ENCODE measurements around the gene PKDCC.
A peak's percentile ranks its signal among the peaks of the same experiment; 100 is the strongest.

Gene PKDCC, protein sequence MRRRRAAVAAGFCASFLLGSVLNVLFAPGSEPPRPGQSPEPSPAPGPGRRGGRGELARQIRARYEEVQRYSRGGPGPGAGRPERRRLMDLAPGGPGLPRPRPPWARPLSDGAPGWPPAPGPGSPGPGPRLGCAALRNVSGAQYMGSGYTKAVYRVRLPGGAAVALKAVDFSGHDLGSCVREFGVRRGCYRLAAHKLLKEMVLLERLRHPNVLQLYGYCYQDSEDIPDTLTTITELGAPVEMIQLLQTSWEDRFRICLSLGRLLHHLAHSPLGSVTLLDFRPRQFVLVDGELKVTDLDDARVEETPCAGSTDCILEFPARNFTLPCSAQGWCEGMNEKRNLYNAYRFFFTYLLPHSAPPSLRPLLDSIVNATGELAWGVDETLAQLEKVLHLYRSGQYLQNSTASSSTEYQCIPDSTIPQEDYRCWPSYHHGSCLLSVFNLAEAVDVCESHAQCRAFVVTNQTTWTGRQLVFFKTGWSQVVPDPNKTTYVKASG

DNA sequence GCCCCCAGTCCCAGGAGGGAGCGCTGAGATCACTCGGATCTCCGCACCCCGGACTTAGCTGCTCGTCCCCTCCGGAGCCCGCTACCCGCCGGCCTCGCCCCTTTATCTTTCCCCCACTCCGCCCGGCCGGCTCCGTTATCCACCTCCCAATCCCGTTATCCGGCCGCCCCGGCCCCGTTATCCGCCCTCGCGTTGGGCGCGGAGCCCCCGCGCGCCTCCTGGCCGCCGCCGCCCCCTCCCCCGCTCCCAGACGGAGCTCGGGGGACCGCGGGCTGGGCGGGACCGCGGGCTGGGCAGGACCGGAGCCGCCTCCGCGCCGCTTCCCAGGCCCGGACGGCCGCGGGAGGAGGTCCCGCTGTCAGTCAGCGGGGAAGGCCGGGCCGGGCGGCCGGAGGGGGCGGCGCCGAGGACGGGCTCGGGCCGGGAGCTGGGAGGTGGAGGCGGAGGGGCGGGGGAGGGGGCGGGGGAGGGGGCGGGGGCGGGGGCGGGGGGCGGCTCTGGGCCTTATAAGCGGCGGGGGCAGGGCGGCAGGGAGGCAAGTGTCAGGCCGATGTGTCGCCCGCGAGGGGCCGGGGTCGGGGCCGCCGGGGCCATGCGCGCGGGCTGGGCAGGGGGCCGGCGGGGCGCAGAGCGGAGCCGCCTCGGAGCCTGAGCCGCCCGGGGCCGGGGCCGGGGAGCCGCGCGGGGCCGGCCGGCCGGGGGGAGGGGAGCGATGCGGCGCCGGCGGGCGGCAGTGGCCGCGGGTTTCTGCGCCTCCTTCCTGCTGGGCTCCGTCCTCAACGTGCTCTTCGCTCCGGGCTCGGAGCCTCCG, at the start of gene PKDCC:
TSS of gene PKDCC (plus strand) at position 534 of the 811 bp plus-strand sequence. CDS start at position 713, 179 bp downstream.
- Histone ChIP-seq H3K36me3 (ENCODE audit: control insufficient read depth, insufficient read depth, low read length) (no peaks in the 10 kb centered on the region), H3K27me3 (ENCODE audit: control insufficient read depth, insufficient read depth, low read length) (peaks cover 11% of the 10 kb centered on the region), H3K9ac (ENCODE audit: low read depth, low read length) (peak within 1 kb of the TSS; percentile 76), H3K9me3 (ENCODE audit: control insufficient read depth, insufficient read depth, low read length) (no peaks in the 10 kb centered on the region), H3K4me3 (ENCODE audit: low read depth, low read length) (peak within 1 kb of the TSS; percentile 87), H3K4me1 (ENCODE audit: control insufficient read depth, insufficient read depth, low read length) (peaks cover 28% of the 10 kb centered on the region)

DNA sequence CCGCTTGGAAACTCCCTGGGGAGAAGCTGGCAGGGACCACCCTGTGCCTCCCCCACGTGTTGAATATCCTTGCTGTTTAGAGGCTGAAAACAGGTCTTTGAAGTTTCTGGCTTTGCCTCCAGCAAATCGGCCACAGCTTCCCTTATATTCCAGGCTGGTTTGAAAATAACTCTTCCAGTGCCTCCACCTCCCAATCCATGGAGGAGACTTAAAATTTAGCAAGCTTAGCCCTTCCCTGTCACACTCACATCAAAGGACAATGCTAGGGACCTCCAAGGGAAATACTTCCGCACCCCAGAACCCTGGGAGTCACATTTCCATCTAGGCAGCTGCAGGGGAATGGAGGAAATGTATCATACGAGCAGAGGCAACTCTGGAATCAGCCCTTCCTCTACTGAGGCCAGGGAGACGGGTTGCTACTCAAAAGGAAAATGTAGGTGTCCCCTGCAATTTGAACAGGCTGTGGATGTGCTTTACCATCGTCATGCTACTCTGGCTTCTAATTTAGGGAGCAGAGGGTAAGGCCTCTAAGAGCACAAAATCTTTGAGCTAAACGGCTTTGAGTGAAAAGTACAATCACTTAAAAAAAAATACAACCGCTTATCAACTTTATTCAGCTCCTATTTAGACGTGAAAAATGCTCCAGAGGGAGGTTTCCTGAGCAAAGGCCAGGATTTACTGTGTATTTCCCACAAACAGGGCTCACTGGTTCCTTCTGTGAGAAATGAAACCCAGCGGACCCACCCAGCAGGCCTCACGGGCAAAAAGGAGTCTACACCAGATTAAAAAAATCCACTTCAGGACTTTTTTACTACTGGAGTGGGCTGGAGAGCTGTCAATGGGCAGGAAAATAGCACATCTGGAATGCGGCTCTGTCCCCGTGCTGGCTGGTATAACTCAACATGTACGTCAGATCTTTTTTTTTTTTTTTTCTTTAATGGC, 49.4 kb upstream of the PKDCC start:
- H3K9ac ChIP-seq (ENCODE audit: low read depth, low read length): no peak overlapping the region
- no peaks in the 10 kb centered on the region for H3K9me3 ChIP-seq (ENCODE audit: control insufficient read depth, insufficient read depth, low read length)
- no peaks in the 10 kb centered on the region for H3K4me1 ChIP-seq (ENCODE audit: control insufficient read depth, insufficient read depth, low read length)
- H3K27me3 ChIP-seq (ENCODE audit: control insufficient read depth, insufficient read depth, low read length): no peaks in the 10 kb centered on the region
- no peak overlapping the region for H3K4me3 ChIP-seq (ENCODE audit: low read depth, low read length)
- H3K36me3 ChIP-seq (ENCODE audit: control insufficient read depth, insufficient read depth, low read length): no peaks in the 10 kb centered on the region

DNA sequence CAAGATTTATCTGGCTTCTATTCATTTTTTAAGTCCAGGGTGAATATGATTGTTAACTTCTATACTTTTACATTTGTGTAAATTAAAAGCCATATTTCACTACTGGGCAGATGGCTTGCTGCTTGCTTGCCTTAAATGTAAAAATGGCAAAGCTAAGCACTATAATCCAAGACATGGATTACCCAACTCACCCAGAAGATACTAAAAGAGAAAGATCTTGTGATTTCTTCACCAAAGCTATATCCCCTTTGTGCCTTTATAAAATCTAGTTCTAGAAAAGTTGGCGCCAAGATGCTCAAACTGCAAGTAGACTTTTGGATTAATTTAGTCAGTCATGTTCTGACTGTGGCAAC, 48.7 kb upstream of the PKDCC start:
- Histone ChIP-seq H3K27me3 (ENCODE audit: control insufficient read depth, insufficient read depth, low read length) (no peaks in the 10 kb centered on the region), H3K9ac (ENCODE audit: low read depth, low read length) (no peak overlapping the region), H3K4me1 (ENCODE audit: control insufficient read depth, insufficient read depth, low read length) (no peaks in the 10 kb centered on the region), H3K9me3 (ENCODE audit: control insufficient read depth, insufficient read depth, low read length) (no peaks in the 10 kb centered on the region), H3K4me3 (ENCODE audit: low read depth, low read length) (no peak overlapping the region), H3K36me3 (ENCODE audit: control insufficient read depth, insufficient read depth, low read length) (no peaks in the 10 kb centered on the region)

DNA sequence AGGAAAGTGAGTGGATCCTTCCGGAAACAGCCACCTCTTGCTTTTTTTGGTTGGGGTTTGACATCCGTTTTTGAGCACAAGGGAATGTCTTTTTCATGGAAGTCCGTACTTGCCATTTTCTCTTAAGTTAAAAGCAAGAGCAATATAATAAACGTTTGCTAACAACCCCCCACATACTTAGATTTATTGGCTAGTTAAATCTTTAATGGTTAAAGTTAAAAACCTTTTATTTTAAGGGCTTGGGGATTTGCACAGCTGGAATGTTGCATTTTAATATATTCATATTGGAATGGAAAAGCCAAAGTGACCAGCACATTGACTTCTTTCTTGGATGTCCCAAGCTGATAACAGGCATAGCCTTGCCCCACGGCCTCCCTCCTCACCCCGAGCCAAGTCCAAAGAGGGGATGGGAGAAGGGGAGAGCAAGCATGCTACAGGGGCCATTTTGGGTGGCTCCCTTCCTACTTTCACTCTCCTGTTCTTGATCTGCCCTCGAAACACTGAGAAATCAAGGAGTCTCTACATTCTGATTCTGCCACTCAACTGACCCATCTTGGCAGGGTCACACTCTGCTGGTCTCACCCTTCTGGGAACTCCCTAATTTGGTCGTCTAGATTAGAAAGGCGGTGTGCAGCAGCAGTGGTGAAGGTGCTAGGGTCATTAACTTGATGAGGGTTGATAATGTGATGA, 48.1 kb upstream of the PKDCC start:
- no peak overlapping the region for H3K9ac ChIP-seq (ENCODE audit: low read depth, low read length)
- no peaks in the 10 kb centered on the region for H3K4me1 ChIP-seq (ENCODE audit: control insufficient read depth, insufficient read depth, low read length)

DNA sequence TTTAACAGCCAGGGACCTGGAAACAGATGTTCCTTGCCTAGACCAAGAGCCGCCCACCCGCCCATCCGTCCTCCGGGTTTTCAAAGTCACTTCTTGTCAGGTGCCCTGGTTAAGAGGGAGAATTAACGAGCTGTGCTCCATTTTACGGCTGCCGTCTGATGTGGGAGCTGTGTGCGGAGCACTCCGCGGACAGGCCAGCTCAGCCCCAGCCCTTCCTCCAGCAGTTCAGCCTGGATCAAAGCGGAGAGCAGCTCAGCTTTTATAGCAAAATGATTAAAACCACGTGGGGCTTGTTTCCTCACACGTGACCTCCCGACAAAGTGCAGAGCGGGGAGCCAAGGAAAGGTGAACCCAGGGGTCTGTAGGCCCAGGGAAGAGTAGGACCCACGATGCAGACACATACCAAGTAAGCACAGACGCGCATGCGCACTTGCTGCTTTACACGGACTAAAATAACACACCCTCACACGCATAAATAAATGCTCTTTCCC, 46.1 kb upstream of the PKDCC start:
- no peak overlapping the region for H3K4me3 ChIP-seq (ENCODE audit: low read depth, low read length)
- H3K9me3 ChIP-seq (ENCODE audit: control insufficient read depth, insufficient read depth, low read length): no peaks in the 10 kb centered on the region
- H3K4me1 ChIP-seq (ENCODE audit: control insufficient read depth, insufficient read depth, low read length): no peaks in the 10 kb centered on the region
- no peak overlapping the region for H3K9ac ChIP-seq (ENCODE audit: low read depth, low read length)
- H3K36me3 ChIP-seq (ENCODE audit: control insufficient read depth, insufficient read depth, low read length): no peaks in the 10 kb centered on the region
- no peaks in the 10 kb centered on the region for H3K27me3 ChIP-seq (ENCODE audit: control insufficient read depth, insufficient read depth, low read length)

More for the DNA sequence above, 48.1 kb upstream of the PKDCC start:
- Histone ChIP-seq H3K4me3 (ENCODE audit: low read depth, low read length) (no peak overlapping the region), H3K9me3 (ENCODE audit: control insufficient read depth, insufficient read depth, low read length) (no peaks in the 10 kb centered on the region), H3K36me3 (ENCODE audit: control insufficient read depth, insufficient read depth, low read length) (no peaks in the 10 kb centered on the region), H3K27me3 (ENCODE audit: control insufficient read depth, insufficient read depth, low read length) (no peaks in the 10 kb centered on the region)

DNA sequence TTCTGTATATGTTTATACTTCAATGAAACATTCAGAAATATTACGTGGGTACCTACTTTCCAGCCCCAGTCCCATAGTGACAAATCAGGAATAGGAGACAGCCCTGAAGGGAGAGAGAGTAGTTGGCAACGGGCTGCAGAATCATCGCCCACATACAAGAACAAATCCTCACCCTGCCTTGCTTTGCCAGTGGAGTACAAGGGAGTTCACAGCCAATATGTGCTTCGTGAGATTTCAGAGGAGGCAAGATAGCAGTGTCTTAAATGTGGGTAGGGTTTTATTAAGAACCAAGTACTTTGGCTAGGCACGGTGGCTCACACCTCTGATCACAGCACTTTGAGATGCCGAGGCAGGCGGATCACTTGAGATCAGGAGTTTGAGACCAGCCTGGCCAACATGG, 40.3 kb upstream of the PKDCC start:
- Histone ChIP-seq H3K9me3 (ENCODE audit: control insufficient read depth, insufficient read depth, low read length) (no peaks in the 10 kb centered on the region), H3K9ac (ENCODE audit: low read depth, low read length) (no peak overlapping the region), H3K4me1 (ENCODE audit: control insufficient read depth, insufficient read depth, low read length) (no peaks in the 10 kb centered on the region)

DNA sequence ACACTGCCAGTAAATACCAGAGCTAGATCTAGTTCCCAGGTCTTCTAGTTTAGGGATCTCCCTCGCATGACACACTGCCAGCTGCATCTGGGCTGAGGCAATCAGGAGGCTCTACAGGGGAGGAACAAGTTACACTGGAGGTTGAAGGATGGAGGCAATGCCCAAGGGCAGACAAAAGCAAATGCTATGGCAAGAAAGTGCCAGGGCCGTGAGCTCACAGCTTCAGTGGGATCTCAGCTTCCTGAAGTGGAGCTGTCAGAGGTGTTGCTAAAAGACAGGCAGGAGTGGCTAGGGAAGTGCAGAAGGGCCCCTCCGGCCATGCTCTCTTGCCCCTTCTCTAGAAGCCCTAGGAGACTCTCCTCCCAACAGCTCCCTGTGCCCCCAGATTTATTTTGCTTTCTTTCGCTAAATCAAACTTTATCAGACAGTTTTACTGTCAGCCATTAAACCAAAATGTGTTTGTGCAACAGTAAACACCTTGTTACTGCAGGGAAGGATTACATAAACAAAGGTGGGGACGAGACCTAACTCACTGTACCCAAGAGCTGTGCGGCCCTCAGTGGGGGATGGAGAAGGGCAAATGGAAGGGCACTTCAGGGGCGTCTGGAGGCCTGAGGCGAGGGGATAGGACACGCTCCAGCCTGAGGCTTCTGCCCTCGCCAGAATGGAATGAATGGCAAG, 39.4 kb upstream of the PKDCC start:
- no peaks in the 10 kb centered on the region for H3K9me3 ChIP-seq (ENCODE audit: control insufficient read depth, insufficient read depth, low read length)
- H3K27me3 ChIP-seq (ENCODE audit: control insufficient read depth, insufficient read depth, low read length): no peaks in the 10 kb centered on the region
- H3K4me1 ChIP-seq (ENCODE audit: control insufficient read depth, insufficient read depth, low read length): no peaks in the 10 kb centered on the region
- no peak overlapping the region for H3K9ac ChIP-seq (ENCODE audit: low read depth, low read length)
- no peak overlapping the region for H3K4me3 ChIP-seq (ENCODE audit: low read depth, low read length)
- no peaks in the 10 kb centered on the region for H3K36me3 ChIP-seq (ENCODE audit: control insufficient read depth, insufficient read depth, low read length)

More for the DNA sequence above, 40.3 kb upstream of the PKDCC start:
- Histone ChIP-seq H3K4me3 (ENCODE audit: low read depth, low read length) (no peak overlapping the region), H3K27me3 (ENCODE audit: control insufficient read depth, insufficient read depth, low read length) (no peaks in the 10 kb centered on the region), H3K36me3 (ENCODE audit: control insufficient read depth, insufficient read depth, low read length) (no peaks in the 10 kb centered on the region)

DNA sequence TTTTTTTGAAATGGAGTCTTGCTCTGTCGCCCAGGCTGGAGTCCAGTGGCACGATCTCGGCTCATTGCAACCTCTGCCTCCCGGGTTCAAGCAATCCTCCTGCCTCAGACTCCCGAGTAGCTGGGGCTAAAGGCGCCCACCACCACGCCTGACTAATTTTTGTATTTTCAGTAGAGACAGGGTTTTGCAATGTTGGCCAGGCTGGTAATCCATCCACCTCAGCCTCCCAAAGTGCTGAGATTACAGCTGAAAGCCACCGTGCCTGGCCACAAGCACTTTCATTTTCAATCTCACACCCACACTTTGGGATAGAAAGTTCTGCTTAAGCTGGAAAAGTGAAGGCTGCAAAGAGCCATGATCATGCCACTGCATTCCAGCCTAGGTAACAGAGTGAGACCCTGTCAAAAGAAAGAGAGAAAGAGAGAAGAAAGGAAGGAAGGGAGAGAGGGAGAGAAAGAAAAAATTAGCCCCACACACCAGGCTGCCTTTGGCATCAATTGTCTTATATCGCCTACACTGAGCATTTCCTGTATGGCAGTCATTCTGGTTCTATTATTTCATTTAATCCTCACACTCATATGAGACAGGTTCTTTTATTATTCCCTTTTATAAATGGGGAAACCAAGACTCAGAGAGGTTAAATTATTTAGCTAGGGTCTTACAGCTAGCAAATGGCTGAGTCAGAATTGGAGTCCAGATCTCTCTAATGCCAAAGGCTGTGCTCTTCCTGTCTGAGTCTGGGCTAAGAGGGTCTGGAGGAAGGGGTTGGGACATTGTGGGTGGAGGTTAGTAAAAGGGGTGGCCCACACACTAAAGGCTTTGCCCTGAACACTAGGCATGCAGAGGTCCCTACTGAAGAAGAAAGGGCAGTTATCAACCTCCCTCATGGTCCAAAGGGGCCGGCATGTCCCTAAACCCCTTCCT, 37.9 kb upstream of the PKDCC start:
- Histone ChIP-seq H3K36me3 (ENCODE audit: control insufficient read depth, insufficient read depth, low read length) (no peaks in the 10 kb centered on the region), H3K9ac (ENCODE audit: low read depth, low read length) (no peak overlapping the region), H3K4me3 (ENCODE audit: low read depth, low read length) (no peak overlapping the region), H3K4me1 (ENCODE audit: control insufficient read depth, insufficient read depth, low read length) (no peaks in the 10 kb centered on the region), H3K27me3 (ENCODE audit: control insufficient read depth, insufficient read depth, low read length) (no peaks in the 10 kb centered on the region), H3K9me3 (ENCODE audit: control insufficient read depth, insufficient read depth, low read length) (no peaks in the 10 kb centered on the region)

DNA sequence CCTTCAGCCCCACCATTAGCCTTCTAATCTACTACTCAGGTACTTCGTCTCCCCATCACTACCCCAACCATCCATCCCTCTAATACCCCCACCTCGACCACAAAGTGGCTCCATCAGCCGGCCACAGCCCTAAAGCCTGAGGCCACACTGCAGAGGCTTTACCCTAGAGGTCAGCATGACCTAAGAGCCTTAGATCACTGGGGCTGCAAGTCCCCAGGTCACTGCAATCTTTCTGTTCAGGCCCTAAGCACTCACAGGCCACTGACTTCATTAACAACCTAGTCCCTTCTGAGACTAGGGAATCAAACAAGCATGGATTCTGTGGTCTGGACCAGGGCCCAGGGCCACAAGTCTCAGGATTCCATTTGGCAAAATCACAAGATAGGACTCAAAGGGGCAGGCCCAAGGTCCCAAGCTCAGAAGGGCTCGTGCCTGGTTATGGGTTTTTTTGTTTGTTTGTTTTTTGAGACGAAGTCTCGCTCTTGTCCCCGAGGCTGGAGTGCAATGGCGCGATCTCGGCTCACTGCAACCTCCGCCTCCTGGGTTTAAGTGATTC, 37.0 kb upstream of the PKDCC start:
- Histone ChIP-seq H3K4me1 (ENCODE audit: control insufficient read depth, insufficient read depth, low read length) (no peaks in the 10 kb centered on the region), H3K9me3 (ENCODE audit: control insufficient read depth, insufficient read depth, low read length) (no peaks in the 10 kb centered on the region), H3K4me3 (ENCODE audit: low read depth, low read length) (no peak overlapping the region), H3K9ac (ENCODE audit: low read depth, low read length) (no peak overlapping the region), H3K27me3 (ENCODE audit: control insufficient read depth, insufficient read depth, low read length) (no peaks in the 10 kb centered on the region), H3K36me3 (ENCODE audit: control insufficient read depth, insufficient read depth, low read length) (no peaks in the 10 kb centered on the region)
